HG02798 (cell line): Measurements from ENCODE around the gene UBAP1L.
"Not testable (repeated sequence)": the region's sequence is repeated elsewhere in the genome, so short reads cannot be mapped to it uniquely, and the experiment has no call there.

Experiments used
- ATAC-seq: cut with Tn5 transposase; IDR thresholded peaks from one replicate; pipeline ENCODE4 v1.9.1; 2021; ENCODE audit warnings: mild to moderate bottlenecking; ENCODE audit not compliant: unreplicated experiment, poor library complexity

UBAP1L gene

DNA sequence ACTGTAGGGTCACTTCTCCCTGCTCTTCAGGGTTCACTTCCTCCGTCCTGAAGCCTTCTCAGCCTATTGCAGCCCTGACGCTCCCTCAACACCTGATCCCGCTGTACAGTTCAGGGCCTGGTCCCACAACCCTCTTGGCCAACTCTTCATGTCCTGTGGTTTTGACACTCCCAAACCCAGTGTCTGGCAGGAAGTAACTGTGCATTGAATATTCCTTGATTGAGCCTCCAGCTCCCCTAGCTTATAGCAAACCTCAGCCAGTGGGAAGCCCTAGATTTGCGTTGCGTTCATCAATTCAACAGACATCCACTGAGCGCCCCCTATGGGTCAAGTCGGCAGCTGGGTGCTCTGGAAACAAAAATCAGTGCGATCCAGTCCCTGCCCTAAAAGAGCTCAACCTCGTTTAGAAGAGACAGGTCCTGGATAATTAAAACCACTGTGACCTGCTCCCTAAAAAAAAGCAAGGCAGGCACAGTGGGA is 13.5 kb downstream of the UBAP1L start:
- no peak for ATAC-seq

DNA sequence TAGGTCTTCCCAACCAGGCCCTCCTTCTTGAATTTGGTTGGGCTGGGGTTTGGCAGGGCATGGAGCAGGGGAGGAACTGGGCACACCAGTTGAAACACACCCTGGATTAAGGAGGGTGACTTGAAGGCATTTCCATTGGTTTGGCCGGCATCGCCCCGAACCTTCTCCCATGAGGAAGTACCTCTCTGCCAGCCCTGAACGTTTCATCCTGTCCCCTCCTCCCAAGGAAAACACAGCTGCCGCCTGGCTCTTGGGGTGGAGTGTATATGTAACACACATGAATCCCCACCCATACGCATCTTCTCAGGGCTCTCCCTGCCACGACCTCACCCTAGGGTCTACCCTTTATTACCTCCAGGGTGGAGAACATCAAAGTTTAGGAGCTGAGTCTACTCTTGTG is 14.6 kb downstream of the UBAP1L start:
- ATAC-seq, result no peak

DNA sequence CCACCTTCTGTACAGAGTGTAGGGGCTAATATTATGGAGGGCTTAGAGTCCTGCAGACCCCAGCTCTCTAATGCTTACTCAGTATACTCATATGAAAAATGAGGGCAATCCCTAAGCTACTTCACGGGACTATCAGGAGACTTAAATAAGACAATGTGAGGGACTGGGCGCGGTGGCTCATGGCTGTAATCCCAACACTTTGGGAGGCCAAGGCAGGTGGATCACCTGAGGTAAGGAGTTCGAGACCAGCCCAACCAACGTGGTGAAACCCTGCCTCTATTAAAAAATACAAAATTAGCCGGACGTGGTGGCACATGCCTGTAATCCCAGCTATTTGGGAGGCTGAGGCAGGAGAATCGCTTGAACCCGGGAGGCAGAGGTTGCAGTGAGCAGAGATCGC is 15.2 kb downstream of the UBAP1L start:
- ATAC-seq, result not testable (repeated sequence)

DNA sequence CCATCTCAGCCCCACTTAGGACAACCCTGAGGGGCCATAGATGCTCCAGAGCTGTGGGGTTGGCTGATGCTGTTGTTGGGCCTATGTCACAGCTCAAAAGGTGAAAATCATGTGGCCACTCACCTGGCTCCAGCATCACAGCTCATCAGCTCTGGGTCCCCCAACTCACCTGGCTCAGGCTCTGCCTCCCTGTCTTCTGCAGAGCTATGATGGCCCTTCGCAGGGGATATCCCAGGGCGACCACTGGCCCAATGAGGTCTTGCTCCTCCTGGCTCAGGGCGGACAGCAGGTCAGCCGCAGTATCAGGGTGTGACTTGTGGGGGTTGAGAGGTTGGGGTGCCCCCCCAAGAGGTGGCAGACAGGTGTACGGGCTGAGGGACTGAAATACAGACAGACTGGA is 15.7 kb downstream of the UBAP1L start:
- ATAC-seq, result no peak

DNA sequence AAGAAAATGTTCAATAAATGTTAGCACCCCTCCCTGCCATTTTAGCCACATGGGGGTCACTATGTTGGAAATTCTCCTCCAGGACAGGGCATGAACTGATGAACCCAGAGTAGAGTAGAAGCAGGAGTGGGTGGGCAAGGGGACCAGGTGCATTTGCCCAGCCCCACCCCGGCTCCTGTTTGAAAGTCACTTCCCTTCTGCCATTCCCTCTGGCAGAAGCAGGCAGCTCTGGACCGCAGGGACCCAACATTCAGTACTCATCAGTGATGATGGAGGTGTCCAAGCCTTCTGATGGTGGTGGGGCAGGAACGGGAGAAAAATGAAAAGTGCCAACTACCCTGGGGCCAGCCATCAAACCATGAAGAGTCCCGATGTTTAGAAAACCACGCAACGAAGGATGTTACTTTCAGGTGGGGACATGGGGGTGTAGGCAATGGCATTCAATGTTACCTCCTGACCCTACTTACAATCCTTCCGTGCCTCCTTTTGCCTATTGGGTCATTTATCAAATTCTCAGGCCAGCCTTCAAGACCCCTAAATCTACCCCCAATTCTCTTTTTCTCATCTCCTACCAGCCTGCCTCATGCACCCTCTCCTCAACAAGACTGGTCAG is 17.2 kb downstream of the UBAP1L start:
- no peak for ATAC-seq

DNA sequence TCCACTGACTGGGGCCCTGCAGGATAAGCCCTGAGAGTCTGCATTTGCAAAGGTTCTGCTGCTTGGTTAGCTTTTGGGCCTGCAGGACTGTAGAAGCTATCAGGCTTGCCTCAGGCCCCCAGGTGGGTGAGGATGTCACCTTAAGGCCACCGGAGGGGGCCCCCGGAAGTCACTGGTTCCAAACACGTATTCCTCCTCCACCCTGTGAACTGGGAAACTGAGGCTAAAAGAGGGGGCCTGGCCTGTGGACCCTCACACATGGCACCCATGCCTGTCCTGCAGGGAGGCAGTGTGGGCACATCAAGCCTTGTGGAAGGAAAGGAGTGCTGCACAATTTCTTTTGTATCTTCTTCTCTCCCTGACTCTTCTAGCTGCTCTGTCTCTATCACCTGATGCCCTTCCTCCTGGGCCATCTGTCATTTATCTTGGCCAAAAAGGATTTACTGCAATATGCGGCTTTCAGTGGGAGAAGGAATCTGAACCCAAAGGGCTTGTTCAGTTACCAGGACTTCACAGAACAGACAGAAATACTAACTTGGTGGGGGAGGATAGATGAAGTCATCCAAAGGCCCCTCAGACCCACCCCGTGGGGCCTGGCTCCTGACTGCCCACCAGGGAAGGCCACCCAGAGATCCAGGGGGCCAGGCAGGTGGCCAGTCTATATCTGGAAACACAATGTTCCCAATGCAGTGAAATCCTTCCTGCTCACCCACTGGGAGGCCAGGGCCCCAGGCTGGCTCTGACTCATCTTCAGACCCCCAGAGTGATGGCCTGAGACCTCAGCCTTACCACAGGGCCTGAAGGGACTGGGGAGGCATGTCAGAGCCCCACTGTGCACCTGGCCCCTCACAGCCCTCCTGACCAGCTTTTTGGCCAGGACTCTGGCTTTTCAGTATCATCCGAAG is 18.3 kb downstream of the UBAP1L start:
- no peak for ATAC-seq

DNA sequence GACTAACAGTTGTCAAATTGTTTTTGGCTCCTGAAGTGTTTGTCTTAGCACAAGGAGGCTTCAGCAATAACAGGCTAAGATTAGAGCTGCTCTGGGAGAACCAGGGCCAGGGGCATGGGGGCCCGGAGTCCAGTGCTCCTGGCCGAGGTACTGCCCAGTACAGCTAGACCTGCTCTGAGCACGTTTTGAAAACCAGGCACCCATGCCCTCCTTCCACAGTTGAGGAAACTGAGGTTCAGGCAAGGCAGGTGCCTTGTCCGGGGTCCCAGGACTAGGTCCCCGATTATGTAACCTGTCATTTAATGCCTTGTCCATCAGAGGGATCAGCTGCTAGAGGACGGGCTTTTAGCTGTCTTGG is 19.3 kb downstream of the UBAP1L start:
- ATAC-seq, result no peak

DNA sequence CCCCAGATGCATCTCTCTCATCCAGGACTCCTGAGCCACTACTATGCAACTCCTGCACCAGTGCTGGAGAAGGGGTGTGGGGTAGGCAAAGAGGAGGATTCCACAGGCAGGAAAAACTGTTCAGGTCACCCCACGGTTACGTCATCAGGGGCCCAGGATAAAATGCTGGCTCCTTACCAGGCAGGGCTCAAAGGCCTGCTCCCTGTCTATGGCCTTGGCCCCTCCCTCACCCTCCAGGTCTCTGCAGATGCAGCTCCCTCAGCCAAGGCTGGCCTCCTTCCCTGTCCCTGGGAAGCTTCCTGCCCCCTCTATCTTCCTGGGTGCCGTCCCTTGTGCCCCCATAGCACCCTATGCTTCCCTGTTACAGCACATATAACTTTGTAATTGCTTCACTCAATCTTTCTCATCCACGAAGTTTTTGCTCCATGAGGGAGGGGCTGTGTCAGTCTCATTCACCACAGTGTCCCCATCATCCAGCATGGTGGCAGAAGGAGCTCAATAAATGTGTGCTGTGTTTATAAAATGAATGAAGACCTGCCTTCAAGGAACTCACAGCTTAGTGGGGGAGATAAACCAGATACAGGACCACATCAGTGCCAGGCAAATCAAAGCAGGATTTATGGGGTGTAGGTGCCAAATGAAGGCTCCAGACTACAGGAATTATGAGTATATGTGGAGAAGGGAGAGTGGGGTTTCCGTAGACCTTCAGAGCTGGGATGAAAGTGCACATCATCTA is 19.8 kb downstream of the UBAP1L start:
- ATAC-seq, result no peak

DNA sequence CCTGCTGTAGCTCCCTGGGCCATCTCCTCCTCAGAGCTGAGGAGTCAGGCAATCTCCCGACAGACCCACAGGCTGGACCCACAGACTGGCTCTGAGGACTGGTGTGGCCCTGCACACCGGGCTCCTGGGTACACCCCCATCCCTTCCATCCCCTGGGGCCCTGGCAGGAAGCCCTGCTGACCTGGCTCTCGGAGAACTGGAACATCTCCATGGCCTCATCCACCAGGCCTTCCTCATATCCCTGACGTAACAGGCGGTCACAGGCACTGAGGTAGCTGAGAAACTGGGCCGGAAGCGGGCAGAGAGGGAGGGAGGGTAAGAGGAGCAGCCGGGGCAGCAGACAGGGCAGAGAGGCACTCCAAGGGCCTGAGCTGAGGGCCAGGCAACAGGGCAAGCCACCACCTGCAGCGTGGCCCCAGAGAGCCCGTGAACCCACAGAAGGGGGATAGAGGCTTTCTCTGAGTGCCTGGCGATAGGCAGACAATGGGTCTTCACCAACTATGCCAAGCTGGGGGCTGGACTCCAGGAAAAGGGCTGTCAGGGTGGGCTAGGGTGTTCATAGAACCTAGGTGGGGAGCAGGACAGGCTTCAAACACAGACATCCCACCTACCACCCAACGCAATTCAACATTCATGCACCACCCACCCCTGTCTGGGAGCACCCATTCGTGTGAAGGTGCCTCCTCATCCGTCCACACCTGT is 20.6 kb downstream of the UBAP1L start:
- no peak for ATAC-seq

DNA sequence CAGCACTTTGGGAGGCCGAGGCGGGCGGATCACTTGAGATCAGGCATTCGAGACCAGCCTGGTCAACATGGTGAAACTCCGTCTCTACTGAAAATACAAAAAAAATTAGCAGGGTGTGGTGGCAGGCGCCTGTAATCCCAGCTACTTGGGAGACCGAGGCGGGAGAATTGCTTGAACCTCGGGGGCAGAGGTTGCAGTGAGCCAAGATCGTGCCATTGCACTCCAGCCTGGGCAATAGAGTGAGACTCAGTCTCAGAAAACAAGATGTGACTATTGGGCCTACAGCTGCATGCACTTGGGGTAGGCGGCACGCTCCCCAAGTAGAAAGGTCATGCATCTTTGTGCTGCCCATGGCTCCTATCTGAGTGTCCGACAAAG is 21.2 kb downstream of the UBAP1L start:
- ATAC-seq, result not testable (repeated sequence)

DNA sequence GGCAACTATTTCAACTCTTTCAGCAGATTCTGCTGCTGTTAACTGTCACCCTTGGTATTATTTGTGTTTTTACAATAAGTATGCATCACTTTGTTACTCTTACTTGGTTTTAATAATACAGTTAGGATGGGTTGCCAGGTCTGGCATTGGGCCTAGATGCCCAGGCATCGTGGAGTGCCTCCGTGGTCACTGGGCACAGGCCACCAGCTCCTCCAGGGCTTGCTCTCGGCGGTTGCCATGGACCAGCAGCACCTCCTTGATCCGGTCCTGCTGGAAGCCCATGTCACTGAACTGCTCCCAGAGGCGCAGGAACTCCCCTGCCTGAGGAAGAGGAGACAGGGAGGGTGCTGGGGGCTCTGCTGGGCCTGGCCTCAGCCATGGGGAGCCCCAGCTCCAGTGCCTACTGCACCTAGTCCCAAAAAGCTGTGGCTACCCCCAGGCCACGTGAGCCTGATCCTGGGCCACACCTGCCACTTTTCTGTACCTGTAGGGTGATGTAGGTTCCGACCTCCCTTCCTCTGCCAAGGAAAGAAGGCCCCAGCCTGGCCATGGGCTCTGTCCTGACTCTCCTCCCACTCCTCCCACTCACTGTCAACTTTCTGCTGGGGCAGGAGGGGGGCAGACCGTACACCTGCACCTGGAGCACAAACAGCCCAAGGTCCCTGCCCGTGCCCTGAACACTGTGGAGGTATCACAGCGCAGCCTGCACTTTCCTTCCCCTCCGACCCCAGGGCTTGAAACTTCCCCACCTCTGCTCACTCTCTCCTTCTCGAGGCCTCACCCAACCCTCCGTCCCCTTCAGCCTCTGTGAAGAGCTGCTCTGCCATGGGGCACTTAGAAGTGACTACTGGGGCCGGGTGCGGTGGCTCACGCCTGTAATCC is 21.8 kb downstream of the UBAP1L start:
- ATAC-seq, result no peak

DNA sequence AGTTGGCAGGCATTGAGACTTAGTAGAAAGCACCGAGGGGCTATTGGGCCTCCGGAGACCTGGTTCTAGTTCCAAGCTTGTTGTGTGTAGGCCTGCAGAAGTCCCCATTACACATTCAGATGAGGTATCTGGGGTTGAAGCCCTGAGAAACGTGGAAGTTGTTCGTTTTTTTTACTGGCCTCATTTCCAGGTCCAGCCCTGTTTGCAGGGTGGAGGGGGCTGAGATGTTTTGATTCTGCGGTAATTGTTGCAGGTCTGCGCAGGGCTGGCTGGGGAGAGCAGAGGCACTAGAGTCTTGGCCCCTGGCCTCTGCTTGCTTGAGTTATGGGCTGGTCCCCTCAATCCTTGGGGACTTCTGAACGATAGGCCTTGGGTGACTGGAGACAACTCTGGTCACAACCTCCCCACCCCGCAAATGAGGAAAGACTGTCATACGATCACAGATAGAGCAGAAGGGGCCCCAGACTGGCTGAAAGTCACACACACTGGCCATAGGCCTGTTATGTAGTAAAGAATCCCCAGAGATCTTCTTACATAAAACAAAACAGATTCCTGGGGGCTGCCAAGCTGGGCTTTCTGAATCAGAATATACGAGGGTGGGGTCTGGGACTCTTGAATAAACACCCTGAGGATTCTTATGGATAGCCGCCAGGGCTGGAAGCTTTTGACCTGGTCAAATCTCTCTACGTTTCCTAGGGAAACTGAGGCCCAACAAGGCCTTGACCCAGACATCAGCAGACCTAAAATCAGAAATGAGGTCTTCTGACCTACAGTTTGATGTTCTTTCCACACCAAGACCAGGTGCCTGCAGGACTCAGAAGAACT is 22.8 kb downstream of the UBAP1L start:
- ATAC-seq, result no peak

DNA sequence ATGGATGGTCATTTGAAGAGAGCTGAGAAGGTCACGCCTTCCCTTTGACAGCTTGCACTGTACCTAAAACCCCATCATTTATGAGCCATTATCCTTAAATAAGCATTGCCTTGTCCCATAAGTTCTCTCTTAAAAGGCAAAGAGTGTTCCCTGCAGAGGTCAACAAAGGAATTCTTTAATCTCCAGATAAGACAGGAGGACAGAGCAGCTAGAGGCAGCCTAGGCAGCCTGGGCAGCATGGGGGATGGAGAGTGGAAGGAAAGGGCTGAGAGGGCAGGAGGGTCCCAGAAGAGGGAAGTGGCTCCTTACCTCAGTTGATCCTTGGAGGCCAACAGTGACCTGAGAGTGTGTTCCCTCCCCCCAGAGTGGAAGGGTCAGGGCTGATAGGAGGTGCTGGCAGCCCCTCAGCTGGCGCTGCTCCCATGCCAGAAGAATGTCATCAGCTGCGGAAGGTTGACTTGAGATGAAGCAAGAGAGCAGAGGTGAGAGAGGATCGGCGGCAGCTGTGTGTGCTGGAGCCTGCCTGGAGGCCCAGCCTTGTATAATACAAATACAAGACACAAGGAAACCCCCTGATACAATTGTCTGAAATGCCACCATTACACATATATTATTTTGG is 25.7 kb downstream of the UBAP1L start:
- no peak for ATAC-seq

DNA sequence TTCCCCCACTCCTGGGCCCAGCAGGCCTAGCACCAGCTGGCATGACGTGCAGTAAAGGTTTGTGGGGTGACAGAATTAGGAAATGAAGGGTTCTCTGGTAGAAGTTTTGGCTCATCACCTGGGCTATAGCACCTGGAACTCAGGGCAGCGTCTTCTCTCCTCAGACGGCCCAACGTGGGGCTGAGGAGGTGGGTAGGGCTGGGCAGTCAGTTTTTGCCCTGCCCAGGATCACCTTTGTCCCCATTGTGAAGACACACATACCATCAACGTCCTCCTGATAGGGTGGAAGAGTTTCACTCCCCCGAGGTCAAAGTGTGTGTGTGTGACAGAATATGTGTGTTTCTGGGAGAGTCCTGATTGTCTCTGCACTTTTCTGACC is 26.4 kb downstream of the UBAP1L start:
- ATAC-seq, result no peak

DNA sequence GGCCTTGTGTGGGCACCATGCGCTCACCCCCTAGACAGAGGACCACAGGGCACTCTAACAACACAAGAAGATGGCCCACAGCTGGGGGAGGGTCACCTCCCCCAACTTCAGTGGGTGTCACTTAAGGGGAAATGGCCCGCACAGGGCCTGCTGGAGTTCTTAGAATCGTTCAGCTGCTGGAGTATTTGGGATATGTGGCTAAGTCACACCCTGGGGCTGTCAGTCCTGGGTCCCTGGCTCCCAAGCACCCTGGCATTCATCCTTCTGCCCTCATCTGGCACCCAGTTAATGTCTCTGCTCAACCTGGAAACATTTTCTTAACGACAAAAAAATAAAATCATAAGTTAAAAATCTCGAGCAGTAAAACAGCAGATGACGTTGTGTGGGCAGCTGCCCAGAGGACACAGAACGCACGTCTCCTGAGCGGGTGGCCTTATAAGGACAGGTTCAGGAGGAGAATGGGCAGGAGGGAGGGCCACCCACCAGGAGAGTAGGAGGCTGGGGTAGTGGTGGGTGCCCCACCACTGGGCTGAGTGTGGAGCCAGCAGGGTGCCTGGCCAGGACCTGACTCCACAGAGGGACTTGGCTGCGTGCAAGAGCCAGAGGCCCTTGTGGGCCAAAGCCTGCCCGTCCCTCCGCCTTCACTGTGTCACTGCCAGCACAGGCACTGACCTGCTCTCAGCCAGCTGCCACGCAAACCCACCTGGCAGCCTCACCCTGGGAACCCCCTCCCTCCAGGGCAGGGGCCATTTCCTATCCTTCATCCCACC is 26.9 kb downstream of the UBAP1L start:
- no peak for ATAC-seq

DNA sequence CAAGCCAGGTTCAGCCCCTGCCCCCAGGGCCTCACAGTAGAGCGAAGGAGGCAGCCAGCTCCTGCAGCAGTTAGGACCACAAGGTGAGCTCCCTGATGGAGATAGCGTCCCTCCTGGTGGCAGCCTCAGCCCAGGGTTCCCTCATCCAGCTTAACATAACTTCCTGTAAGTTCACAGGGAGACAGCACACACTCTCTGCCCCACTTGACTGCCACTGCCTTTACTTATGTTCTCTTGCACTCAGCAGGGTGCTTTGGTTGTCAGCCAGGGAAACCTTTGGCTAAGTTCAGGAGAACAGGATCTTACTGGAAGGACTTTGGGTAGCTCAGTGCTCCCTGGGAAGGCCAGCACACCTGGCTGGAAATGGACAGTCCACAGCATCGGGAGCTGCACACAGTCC is 27.6 kb downstream of the UBAP1L start:
- no peak for ATAC-seq

DNA sequence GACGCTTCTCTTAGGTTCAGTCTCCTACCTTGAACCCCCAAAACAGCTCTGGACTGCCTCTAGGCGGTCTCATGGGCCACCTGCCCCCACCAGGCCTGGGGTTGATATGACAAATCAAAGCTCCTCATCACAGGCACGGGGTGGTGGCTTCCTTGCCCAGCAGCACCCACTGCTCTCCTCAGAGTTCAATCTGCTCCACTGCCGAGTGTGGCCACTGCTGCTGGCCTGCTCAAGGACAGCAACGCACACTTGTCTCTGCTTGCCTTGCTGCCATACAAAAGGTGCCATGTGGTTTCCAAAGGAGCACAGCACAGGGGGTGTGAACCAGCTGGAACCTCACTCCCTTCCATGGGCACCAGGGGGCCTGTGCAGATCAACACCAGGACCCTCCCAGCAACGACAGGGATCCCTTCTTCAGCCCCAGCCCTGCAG is 28.3 kb downstream of the UBAP1L start:
- no peak for ATAC-seq
